ENCODE results near the gene GIMAP1. TPM values are rescaled to one million over a fixed set of nuclear protein-coding genes. Genes with fewer than 3 reads are reported as not detected.

GIMAP1 gene
- total RNA-seq, 1 experiment from 2014 or later, result 0.10 TPM

DNA sequence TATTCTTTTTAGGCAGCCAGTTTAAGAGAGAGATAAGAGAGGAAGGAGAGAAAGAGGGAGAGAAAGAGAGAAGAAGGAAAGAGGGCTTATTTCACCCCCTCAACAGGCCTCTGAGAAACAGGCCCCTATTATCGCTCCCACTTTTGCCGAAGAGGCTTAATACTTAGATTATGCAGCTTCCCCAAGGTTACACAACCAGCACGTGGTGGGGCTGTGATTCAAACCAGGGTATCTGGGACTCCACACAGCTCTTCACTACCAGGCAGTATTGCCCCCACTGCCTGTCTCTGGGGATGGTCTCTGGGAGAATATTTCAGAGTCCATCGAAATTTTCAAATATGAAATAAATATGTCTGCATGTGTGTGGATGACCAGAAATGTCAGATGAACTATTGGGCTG lies 3.0 kb downstream of the GIMAP1 start (continued):
- TF ChIP-seq EZH2 (IDR thresholded peaks at IDR 0.05), result no peak
- TF ChIP-seq YY1 (IDR thresholded peaks at IDR 0.05; ENCODE audit: extremely low read depth, insufficient replicate concordance, low read depth, low read length), result no peak
- TF ChIP-seq ZNF274 (IDR thresholded peaks at IDR 0.05; ENCODE audit: low read depth, low read length), result no peak
- no peak for TF ChIP-seq FOSL1 (IDR thresholded peaks at IDR 0.05; ENCODE audit: low read depth)
- TF ChIP-seq RAD21 (IDR thresholded peaks at IDR 0.05; ENCODE audit: low read depth), result no peak
- TF ChIP-seq SRF (IDR thresholded peaks at IDR 0.05; ENCODE audit: low read depth), result no peak
- TF ChIP-seq POLR2A (IDR thresholded peaks at IDR 0.05; ENCODE audit: borderline replicate concordance, extremely low read depth, insufficient read depth, insufficient read length), result no peak

DNA sequence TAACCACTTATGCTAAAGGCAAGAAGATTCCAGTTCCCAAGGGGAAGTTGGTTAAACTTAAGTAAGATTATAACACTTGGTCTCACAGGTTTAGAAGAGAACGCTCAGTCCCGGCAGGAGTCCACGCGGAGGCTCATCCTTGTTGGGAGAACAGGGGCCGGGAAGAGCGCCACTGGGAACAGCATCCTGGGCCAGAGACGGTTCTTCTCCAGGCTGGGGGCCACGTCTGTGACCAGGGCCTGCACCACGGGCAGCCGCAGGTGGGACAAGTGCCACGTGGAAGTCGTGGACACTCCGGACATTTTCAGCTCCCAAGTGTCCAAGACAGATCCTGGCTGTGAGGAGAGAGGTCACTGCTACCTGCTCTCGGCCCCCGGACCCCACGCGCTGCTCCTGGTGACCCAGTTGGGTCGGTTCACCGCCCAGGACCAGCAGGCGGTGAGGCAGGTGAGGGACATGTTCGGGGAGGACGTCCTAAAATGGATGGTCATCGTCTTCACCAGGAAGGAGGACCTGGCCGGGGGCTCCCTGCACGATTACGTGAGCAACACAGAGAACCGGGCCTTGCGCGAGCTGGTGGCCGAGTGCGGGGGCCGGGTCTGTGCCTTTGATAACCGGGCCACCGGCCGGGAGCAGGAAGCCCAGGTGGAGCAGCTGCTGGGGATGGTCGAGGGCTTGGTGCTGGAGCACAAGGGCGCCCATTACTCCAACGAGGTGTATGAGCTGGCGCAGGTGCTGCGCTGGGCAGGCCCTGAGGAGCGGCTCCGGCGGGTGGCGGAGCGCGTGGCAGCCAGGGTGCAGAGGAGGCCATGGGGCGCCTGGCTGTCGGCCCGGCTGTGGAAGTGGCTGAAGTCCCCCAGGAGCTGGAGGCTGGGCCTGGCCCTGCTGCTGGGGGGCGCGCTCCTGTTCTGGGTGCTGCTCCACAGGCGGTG lies 3.8 kb downstream of the GIMAP1 start:
- DNase-seq (ENCODE audit: low read depth, low spot score) (no peak), ATAC-seq (no peak)
- RAD21 ChIA-PET (ENCODE audit: low non-redundant PET in 1 of 2, low total read pairs in 2 of 2, uncharacterized antibody in 2 of 2, unreplicated experiment in 2 of 2), result no interaction called here
- no peak overlapping the region for H3K4me3 ChIP-seq (replicated peaks in 1 of 2; ENCODE audit: low read depth in 1 of 2, low read length in 2 of 2)
- CTCF ChIA-PET, result no interaction called here
- H3K27me3 ChIP-seq (ENCODE audit: insufficient read depth, low read length), result peaks cover 25% of the 10 kb centered on the region
- H4K20me1 ChIP-seq (ENCODE audit: insufficient read depth), result no peaks in the 10 kb centered on the region
- no peaks in the 10 kb centered on the region for H3K79me2 ChIP-seq (ENCODE audit: insufficient read depth, low read length)
- no peak overlapping the region for H3K9ac ChIP-seq (ENCODE audit: low read length)
- H3K27ac ChIP-seq (ENCODE audit: low read depth, low read length), result no peak overlapping the region
- no peaks in the 10 kb centered on the region for H3K36me3 ChIP-seq (ENCODE audit: control insufficient read depth in 1 of 2, insufficient read depth in 2 of 2, low read length in 2 of 2)
- intact Hi-C loops (cut with micrococcal nuclease), result no loop called here
- H2AFZ ChIP-seq (ENCODE audit: low read depth, low read length, poor library complexity, severe bottlenecking), result no peak overlapping the region
- H3K4me2 ChIP-seq (ENCODE audit: low read length), result no peak overlapping the region
- no TSS peak for BruUV-seq (replicated peaks)
- TF ChIP-seq JUND (IDR thresholded peaks at IDR 0.05), result no peak
- TF ChIP-seq EGR1 (IDR thresholded peaks at IDR 0.05; ENCODE audit: low read depth), result no peak
- no peak for TF ChIP-seq ZNF274 (IDR thresholded peaks at IDR 0.05; ENCODE audit: low read depth, low read length)
- no peak for TF ChIP-seq RAD21 (IDR thresholded peaks at IDR 0.05; ENCODE audit: low read depth)
- no peak for TF ChIP-seq SIN3A (IDR thresholded peaks at IDR 0.05; ENCODE audit: low read depth)
- TF ChIP-seq EZH2 (IDR thresholded peaks at IDR 0.05), result no peak
- no peak for TF ChIP-seq ZBTB33 (IDR thresholded peaks at IDR 0.05; ENCODE audit: extremely low read depth, insufficient replicate concordance, low read length)
- TF ChIP-seq YY1 (IDR thresholded peaks at IDR 0.05; ENCODE audit: extremely low read depth, insufficient replicate concordance, low read depth, low read length), result no peak
- TF ChIP-seq SP1 (IDR thresholded peaks at IDR 0.05; ENCODE audit: low read depth), result no peak
- H3K4me1 ChIP-seq (ENCODE audit: control insufficient read depth in 1 of 2, insufficient read depth in 2 of 2, low read length in 2 of 2), result no peaks in the 10 kb centered on the region
- H3K9me3 ChIP-seq (ENCODE audit: control insufficient read depth in 1 of 2, insufficient read depth in 1 of 2, low read depth in 1 of 2, low read length in 2 of 2), result no peaks in the 10 kb centered on the region
- POLR2A ChIA-PET, result no interaction called here
- no peaks in the 10 kb centered on the region for H3K9me2 ChIP-seq (ENCODE audit: insufficient read depth)

Measured in HCT116 (cell line).